ENCODE measurements around the gene TPD52L1. TPM values are rescaled to one million over a fixed set of nuclear protein-coding genes. Genes with fewer than 3 reads are reported as not detected.

Gene TPD52L1
- total and polyA plus RNA-seq, 2 of the 13 experiments (the other 11 are each of a cell fraction or from before 2014, with no cell fraction given) = 0.49 to 0.53 TPM

GRCh38 chr6:125116170-125116569, 37.4 kb upstream of the TPD52L1 start (continued):
- no peak for TF ChIP-seq SOX13 (IDR thresholded peaks at IDR 0.05)
- TF ChIP-seq SOX13 (CRISPR knock-in tag; conservative IDR thresholded peaks at IDR 0.05 in 1 of 2, IDR thresholded peaks at IDR 0.05 in 1 of 2) = no peak
- no peak for TF ChIP-seq U2AF1 (optimal IDR thresholded peaks at IDR 0.05; ENCODE audit: low read depth, low read length)
- no peak for TF ChIP-seq FOSL1 (CRISPR knock-in tag; IDR thresholded peaks at IDR 0.05; ENCODE audit: borderline replicate concordance)
- no peak for TF ChIP-seq ZNF674 (CRISPR knock-in tag; IDR thresholded peaks at IDR 0.05; ENCODE audit: low read depth)
- TF ChIP-seq ZNF318 (CRISPR knock-in tag; IDR thresholded peaks at IDR 0.05) = no peak
- TF ChIP-seq DR1 (CRISPR knock-in tag; IDR thresholded peaks at IDR 0.05) = no peak
